ENCODE results near the gene DNAAF5.
"Not testable (repeated sequence)": the region's sequence is repeated elsewhere in the genome, so short reads cannot be mapped to it uniquely, and the experiment has no call there.

Gene DNAAF5

DNA sequence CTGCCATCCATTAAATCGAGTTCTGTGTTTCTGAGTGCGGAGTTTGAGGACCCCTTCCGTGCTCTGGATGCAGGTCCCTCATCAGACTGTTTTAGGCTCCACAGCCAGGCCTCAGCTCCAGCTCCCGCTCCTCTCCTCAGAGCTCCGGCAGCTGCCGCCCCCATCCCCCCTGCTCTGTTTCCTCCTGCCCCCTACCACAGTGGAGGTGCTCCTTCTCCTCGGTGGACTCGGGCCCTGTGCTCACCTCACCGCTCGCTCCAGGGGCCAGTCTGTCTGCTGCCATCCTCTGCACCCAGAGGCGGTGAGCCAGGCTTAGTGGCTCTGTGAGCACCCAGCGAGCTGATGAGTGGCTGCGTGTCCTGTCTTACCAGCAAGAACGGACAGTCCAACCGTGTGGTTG is 21.9 kb downstream of the DNAAF5 start:
- no peak for DNase-seq

- DNase-seq: no peak
These were observed 22.6 kb downstream of the DNAAF5 start for GRCh38 chr7:749140-749551.

DNA sequence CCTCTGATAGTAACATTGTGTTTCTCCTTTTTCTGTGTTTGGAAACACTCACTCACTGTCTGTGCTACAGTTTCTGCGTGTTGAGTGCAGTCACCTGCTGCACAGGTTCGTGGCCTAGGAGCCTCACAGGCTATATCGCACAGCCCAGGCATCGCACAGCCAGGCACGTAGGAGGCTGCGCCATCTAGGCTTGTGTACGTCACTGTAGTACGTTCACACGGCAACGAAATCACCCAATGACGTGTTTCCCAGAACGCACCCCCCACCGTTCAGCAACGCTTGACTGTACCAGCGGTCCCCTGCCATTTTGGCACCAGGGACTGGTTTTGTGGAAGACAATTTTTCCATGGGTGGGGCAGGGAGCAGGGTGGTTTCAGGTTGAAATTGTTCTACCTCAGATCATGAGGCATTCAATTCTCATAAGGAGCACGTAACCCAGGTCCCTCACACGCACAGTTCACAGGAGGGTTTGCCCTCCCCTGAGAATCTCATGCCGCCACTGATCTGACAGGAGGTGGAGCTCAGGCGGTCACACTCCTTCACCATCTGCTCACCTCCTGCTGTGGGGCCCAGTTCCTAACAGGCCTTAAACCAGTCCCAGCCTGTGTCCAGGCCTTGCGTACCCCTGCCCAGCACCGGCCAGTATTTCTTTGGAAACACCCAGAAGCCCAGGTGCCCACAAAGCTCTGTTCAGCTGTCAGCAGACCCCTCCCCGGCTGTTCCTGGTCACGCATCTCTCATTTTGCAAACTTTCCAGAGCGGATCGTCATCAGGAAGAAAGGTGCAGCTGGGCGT is 23.8 kb downstream of the DNAAF5 start:
- no peak for DNase-seq

- no peak for DNase-seq
These were observed 25.3 kb downstream of the DNAAF5 start for GRCh38 chr7:751826-752225.

GRCh38 chr7:752256-752655 is 25.8 kb downstream of the DNAAF5 start:
- not testable (repeated sequence) for DNase-seq

- no peak for DNase-seq
These were observed 26.7 kb downstream of the DNAAF5 start for GRCh38 chr7:753190-753589.

DNA sequence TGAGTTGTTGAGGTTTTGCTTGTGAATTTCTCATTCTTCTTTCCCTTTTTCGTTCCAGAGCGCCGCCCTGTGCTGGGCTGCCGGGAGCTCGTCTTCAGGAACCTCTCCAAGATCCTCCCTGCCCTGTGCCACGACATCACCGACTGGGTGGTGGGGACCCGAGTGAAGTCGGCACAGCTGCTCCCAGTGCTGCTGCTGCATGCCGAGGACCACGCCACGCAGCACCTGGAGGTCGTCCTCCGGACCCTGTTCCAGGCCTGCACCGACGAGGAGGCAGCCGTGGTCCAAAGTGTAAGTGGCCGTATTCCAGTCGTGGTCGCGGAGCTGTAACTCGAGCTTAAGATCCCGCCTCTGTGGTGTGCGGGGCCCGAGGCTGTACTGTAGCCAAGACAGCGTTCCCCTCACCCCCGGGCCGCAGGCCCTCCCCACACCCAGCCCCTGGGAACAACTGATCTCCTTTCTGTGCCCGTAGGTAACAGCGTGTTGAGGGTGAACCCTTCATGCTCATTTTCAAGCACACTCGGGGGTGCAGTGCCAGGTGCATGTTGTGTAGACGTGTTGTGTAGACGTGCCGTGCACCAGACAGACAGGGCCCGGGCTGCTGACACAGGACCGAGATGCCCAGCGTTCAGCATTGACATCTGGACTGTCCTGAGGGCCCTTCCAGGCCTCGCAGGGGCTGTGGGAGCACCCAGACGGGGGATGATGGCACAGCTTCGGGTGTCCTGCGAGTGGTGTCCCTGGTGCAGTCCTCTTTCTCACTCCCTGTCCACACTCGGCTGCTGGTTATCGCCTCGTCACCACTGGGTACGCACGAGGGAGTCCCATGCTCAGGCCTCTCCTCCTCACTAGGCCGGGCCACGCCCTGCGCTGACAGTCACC is 28.3 kb downstream of the DNAAF5 start:
- no peak for DNase-seq

DNA sequence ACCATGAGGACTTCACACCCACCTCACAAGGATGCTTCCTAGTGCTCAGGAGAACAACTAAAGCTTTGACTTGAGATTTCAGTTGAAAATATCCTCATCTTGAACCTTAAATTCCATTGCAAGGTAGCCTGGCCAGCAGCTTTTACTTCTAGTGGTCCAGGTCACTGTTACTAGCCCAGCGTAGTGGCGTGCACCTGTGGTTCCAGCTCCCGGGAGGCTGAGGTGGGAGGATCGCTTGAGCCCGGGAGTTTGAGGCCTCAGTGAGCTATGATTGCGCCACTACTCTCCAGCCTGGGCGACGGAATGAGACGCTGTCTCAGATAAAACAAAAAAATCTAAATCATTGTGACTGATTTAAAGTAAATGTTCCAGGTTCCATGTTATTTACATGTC is 28.9 kb downstream of the DNAAF5 start:
- DNase-seq: no peak

- no peak for DNase-seq
These were observed 29.9 kb downstream of the DNAAF5 start for GRCh38 chr7:756231-756927.

DNA sequence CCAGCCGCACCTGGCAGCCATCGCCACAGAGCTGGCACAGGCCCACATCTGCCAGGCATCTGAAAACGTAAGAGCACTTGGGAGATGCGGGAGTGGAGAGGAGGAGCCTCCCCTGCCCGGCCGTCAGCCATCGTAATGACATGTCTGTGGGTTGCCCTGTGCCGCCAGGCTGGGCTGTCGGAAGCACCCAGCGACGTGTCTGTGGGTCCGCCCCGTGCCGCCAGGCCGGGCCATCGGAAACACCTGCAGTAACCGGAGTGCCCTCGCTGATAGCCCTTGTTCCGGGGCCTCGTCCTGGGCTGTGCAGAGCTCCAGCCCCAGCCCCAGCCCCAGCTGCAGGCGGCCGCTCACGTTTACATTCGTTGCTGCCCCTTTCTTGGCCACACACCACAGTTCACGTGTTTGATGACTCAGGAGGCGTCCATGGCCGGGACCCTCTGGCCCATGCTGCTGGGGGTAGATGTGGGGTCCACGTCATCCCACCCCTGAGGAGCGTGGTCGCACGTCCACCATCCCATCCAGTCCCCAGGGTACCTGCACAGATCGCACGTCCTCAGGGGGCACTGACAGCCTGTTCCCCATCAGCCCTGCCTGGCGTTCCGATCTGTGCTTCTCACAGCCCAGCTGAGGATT is 30.5 kb downstream of the DNAAF5 start:
- DNase-seq: no peak

DNA sequence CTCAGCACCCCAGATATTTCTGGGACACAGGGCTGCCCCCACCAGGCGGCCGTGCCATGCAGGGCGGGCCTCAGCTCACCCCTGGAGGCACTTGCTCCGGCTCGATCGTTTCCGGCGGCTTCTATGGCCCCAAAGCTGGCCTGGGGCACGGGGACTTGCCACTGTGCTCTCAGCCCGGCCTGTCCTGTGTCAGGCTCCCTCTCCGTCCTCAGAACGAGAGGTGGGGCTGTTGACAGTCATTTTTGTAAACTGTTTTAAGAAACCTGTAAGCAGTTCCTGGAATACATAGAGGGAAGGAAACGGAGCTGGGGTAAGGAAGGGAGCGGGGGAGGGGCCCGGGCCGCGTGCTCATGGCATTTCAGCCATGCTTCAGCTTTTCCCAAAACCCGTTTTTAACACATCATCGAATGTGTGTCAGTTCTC is 31.3 kb downstream of the DNAAF5 start:
- no peak for DNase-seq

GRCh38 chr7:759569-759968 is 33.1 kb downstream of the DNAAF5 start:
- DNase-seq: no peak

- no peak for DNase-seq
These were observed 33.5 kb downstream of the DNAAF5 start for GRCh38 chr7:760006-760405.

DNA sequence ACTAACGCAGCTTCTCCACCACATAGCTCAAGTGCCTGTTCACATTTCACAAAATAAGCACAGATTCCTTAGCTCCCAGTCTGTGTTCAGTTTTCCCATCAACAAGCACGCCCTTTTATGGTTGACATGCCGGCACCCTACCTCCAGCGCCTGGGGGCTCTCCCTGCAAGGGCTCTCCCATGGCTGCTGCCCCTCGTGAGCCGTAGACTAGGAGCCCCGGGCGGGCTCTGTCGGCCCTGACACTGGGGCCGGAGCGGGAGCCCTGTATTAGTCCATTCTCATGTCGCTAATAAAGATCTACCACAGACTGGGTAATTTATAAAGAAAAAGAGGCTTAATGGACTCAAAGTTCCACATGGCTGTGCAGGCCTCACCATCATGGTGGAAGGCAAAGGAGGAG is 34.6 kb downstream of the DNAAF5 start:
- no peak for DNase-seq

DNA sequence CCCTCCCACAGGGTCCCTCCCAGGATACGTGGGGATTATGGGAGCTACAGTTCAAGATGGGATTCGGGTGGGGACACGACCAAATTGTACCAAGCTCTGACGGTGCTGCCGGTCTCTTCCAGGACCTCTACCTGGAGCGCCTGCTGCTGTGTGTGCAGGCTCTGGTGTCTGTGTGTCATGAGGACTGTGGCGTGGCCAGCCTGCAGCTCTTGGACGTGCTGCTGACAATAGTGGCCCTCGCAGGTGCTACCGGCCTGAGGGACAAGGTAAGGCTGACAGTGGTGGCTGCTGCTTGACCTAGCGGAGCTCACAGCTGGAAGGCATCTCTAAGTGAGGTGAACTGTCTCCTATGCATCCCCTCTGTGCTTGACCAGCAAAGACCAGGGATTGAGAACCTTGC is 35.1 kb downstream of the DNAAF5 start:
- no peak for DNase-seq

GRCh38 chr7:762885-763284 is 36.4 kb downstream of the DNAAF5 start:
- no peak for DNase-seq

GRCh38 chr7:763762-764161 is 37.3 kb downstream of the DNAAF5 start:
- DNase-seq: no peak

DNA sequence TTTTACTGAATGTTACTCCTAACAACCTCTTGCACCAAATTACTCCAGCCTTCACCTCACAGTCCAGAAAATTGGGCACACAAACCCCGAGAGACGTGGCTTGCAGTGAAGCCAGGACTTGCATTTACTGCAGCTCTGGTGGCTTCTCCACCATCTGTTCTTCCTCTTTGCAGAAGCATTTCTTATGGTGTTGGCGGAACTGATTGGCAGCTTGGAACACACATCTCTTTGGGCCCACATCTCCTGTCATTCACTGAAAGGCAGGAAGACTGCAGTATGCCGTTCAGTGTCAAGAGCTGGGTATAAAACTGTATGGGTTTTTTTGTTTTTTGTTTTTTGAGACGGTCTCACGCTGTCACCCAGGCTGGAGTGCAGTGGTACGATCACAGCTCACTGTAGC is 38.9 kb downstream of the DNAAF5 start:
- no peak for DNase-seq

DNA sequence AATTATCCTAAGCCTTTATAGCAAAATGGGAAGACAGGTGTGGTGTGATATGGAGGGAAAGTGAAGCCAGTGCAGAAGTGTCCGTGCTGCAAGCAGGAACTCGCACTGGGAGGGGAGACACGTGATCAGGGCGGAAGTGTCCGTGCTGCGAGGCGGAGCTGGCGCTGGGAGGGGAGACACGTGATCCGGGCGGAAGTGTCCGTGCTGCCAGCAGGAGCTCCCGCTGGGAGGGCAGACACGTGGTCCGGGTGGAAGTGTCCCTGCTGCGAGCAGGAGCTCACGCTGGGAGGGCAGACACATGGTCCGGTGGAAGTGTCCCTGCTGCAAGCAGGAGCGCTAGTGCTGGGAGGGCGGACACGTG is 41.1 kb downstream of the DNAAF5 start:
- peak; percentile 16 to 18 for DNase-seq

GRCh38 chr7:767941-768731 is 41.6 kb downstream of the DNAAF5 start:
- DNase-seq: peak; percentile 28 to 43

DNA sequence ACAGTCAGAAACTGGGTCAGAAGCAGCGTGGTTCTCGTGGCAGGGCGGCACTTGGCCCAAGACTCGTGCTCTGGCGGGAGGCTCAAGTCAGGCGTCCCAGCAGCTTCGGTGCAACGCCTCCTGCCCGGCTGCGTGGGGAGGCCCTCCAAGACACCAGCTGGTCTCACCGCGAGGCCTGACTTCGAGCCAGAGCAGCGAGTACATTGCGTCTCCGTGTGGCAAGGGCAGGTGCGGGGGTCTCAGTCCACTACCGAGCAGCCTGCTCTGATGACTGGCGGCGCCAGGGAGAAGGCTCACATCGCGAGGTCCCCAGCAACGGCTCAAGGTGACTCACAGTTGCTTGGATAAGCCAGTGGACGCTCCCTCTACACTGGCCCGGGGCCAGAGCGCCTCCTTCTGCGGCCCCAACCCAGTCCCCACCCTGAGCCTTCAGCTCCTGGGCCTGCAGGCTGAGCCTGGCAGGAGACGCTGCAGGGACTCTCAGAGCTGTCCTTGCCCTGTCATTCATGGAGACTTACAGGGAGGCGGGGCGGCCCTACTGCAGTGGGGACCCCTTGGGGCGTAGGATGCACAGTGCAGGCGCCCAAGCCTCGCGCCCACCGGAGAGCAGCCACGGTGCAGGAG is 42.5 kb downstream of the DNAAF5 start:
- DNase-seq: no peak

GRCh38 chr7:770336-770735 is 43.8 kb downstream of the DNAAF5 start:
- no peak for DNase-seq
